Heart right ventricle (tissue), 16 donors: ENCODE results near the gene TCF4. TPM values are rescaled to one million over a fixed set of nuclear protein-coding genes. Genes with fewer than 3 reads are reported as not detected.

Source experiments
- ATAC-seq, 8 donors: fragments of 200-7000 bp; cut with Tn5 transposase; one replicate each; pipeline ENCODE4 v1.9.1; 2020; ENCODE audit warnings: mild to moderate bottlenecking in 8 of 8, moderate library complexity in 8 of 8, moderate number of reproducible peaks in 1 of 8
- DNase-seq, 2 donors: peaks; one replicate each; pipeline ENCODE4 v3.0.0-alpha.2; 2020
- H3K27ac ChIP-seq, 10 donors: fragments of 200-600 bp; sonication (generic) in 2 of 10; one replicate each; pipeline versions ENCODE4 v1.5.0 to v1.8.0; 2020 to 2022; ENCODE audit warnings: mild to moderate bottlenecking in 3 of 10
- H3K27me3 ChIP-seq, 7 donors: fragments of 200-600 bp; one replicate each; pipeline ENCODE4 v1.8.0; 2021 to 2022; ENCODE audit warnings: mild to moderate bottlenecking in 2 of 7
- H3K36me3 ChIP-seq, 9 donors: fragments of 200-600 bp; sonication (generic) in 1 of 9; one replicate each; pipeline versions ENCODE4 v1.5.0 to v1.8.0; 2020 to 2022; ENCODE audit warnings: mild to moderate bottlenecking in 2 of 9
- H3K4me1 ChIP-seq, 9 donors: fragments of 200-600 bp; sonication (generic) in 1 of 9; one replicate each; pipeline versions ENCODE4 v1.5.0 to v1.8.0; 2020 to 2022; ENCODE audit warnings: mild to moderate bottlenecking in 4 of 9
- H3K4me3 ChIP-seq, 10 donors: fragments of 200-600 bp; sonication (generic) in 2 of 10; one replicate each; pipeline versions ENCODE4 v1.5.0 to v1.8.0; 2020 to 2022; ENCODE audit warnings: mild to moderate bottlenecking in 7 of 10, moderate library complexity in 2 of 10
- H3K9me3 ChIP-seq, 11 donors: fragments of 200-600 bp in 10 of 11; sonication (generic) in 2 of 11; one replicate each; pipeline versions ENCODE4 v1.5.0 to v1.8.0; 2013 to 2022; ENCODE audit warnings: mild to moderate bottlenecking in 2 of 11, control low read depth in 1 of 11, moderate library complexity in 1 of 11
- WGBS, 2 donors: extraction: QIAGEN DNeasy Blood & Tissue Kit; methylation state at CpG; one replicate each; pipeline ENCODE4 v1.1.7; 2013; ENCODE audit warnings: inconsistent platforms in 1 of 2; 5-methylcytosine and 5-hydroxymethylcytosine counted together
- intact Hi-C, 10 donors: fragments of 100-400 bp; cut with DNase I; formaldehyde crosslinking; loops; one replicate each; pipeline versions ENCODE4 v1.11.1 to v1.14.2; 2022
- polyA plus RNA-seq, 2 donors: library from polyadenylated mRNA; stranded (reverse); fragments of 200-250 nt; gene quantifications; one replicate each; pipeline ENCODE4 v1.2.3, GENCODE V29; 2013
- total RNA-seq, 10 donors: library from RNA; stranded (reverse); fragmentation: NEBNext Ultra II Directional in 3 of 10; extraction: Animal tissue kit (Norgen Biotek cat#: 25700) in 3 of 10; gene quantifications; one replicate each; pipeline versions ENCODE4 v1.2.1 to v1.2.4, GENCODE V29; 2021 to 2023
- TF ChIP-seq, protein P1 (sequence below), 9 donors: fragments of 200-600 bp; sonication (generic) in 2 of 9; IDR thresholded peaks; one replicate each; pipeline versions ENCODE4 v1.5.0 to v1.8.0; 2021 to 2022; ENCODE audit warnings: antibody characterized with exemption in 9 of 9, mild to moderate bottlenecking in 5 of 9, moderate library complexity in 1 of 9
- donor health status: Arrhythmogenic right ventricular cardiomyopathy.
- donor health status: ischemic (EF 13 %, LVEDD 7.1; RV severe dilation, severe dysfunction).
- donor health status: healthy with polysubstance abuse.
- donor health status: DM: no; HTN: yes; CAD: no.
- donor health status: DM: no; HTN: no; CAD: no.
- donor health status: ischemic (EF 25% LVEDD 6.9; RV normal size, moderate dysfunction).
- donor health status: ischemic (EF 25% LVEDD 5.7; RV mildly dilated, moderate dysfunction).
- donor health status: healthy.
- donor health status: DM: yes; HTN: yes; CAD: no.
- donor health status: Ischemic cardiomyopathy.
- donor health status: ischemic (EF 35%, LVEDD 5.7; RV mildly dilated, moderate dysfunction).
- donor health status: nonischemic (EF 11% LVEDD 7.7; RV severe dilation, severe dysfunction).
- donor health status: DM: yes; HTN: yes; CAD: no.
- donor health status: PGD.
- donor health status: ischemic (EF 29% LVEDD 5.4; RV normal size, mild dysfunction).
- donor health status: nonischemic (EF 23%, LVEDD 6.1; RV moderate dilation, normal function).

The TCF4 gene
- total and polyA plus RNA-seq, 12 donors = 12.6 to 90.1 (median 65.5) TPM

DNA sequence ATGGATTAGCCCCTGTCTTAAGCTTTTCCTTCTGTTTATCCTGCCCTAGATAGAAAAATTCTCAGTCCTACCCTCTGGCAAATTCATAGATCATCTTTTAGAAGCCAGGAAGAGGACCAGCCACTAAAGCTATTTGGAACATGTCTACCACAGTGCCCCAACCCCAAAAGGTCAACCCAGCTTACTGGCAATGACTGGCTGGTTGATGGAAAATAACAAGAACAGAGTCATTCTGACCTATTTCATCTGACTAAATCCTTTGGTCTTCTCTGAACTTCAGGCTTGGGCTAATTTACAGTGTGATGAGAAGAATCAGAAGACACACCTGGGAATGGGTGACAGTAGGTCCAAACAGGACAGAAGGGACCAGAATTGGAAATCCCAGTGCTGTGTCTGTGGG, 401.4 kb downstream of the TCF4 start:
- Histone ChIP-seq H3K4me1 (no peaks in the 10 kb centered on the region), H3K36me3 (no peaks in the 10 kb centered on the region), H3K4me3 (no peak overlapping the region), H3K27me3 (no peaks in the 10 kb centered on the region), H3K9me3 (no peaks in the 10 kb centered on the region), H3K27ac (no peak overlapping the region)
- intact Hi-C loops = no loop called here
- DNase-seq (no peak), ATAC-seq (no peak)
- TF ChIP-seq, protein P1, sequence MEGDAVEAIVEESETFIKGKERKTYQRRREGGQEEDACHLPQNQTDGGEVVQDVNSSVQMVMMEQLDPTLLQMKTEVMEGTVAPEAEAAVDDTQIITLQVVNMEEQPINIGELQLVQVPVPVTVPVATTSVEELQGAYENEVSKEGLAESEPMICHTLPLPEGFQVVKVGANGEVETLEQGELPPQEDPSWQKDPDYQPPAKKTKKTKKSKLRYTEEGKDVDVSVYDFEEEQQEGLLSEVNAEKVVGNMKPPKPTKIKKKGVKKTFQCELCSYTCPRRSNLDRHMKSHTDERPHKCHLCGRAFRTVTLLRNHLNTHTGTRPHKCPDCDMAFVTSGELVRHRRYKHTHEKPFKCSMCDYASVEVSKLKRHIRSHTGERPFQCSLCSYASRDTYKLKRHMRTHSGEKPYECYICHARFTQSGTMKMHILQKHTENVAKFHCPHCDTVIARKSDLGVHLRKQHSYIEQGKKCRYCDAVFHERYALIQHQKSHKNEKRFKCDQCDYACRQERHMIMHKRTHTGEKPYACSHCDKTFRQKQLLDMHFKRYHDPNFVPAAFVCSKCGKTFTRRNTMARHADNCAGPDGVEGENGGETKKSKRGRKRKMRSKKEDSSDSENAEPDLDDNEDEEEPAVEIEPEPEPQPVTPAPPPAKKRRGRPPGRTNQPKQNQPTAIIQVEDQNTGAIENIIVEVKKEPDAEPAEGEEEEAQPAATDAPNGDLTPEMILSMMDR (IDR thresholded peaks at IDR 0.05) = no peak

DNA sequence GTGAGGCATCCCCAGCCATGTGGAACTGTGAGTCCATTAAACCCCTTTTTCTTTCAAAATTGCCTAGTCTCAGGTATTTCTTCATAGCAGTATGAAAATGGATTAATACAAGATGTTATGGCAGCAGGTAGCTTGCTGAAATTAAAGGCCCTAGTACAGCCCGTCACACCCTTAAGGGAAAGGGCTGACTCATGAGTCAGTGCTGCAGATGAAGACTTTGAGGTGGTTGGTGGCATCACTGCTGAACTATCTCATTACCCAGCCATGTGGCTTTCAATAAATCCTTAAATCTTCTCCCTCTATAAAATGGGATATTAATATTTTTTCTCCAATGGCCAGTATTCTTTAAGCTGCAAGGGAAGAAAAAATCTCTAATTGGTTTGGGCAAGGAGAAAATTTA, 402.6 kb downstream of the TCF4 start:
- 95 to 100% methylated on average over 1 of the region's 1 CpG for WGBS, 2 donors
- H3K27ac ChIP-seq = no peak overlapping the region
- no peak for DNase-seq
- H3K9me3 ChIP-seq = no peaks in the 10 kb centered on the region
- ATAC-seq = no peak
- TF ChIP-seq, protein P1 (IDR thresholded peaks at IDR 0.05) = no peak
- no peaks in the 10 kb centered on the region for H3K4me1 ChIP-seq
- no peaks in the 10 kb centered on the region for H3K36me3 ChIP-seq
- H3K4me3 ChIP-seq = no peak overlapping the region
- H3K27me3 ChIP-seq = no peaks in the 10 kb centered on the region
- intact Hi-C loops = no loop called here

DNA sequence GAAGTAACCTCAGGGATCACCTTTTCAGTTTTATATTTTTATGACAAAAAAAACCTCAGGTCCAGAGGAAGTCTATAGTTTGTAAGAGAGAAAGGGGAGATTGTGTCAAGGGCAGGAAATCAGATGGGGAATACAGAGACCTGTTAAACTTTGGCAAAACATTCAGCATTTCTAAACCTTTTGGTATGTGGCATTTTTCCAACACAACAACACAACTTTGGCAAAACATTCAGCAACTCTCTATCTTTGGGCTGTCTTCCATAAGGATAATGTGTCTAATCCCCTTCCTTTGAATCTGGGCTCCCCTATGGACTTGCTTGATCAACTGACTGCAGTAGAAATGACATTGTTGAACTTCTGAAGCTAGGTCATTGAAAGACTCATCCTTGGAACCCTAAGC, 408.2 kb downstream of the TCF4 start:
- no peak overlapping the region for H3K27ac ChIP-seq
- DNase-seq (no peak), ATAC-seq (no peak)
- intact Hi-C loops = no loop called here
- peaks cover 0 to 21% (median 4%) of the 10 kb centered on the region in 11 donors for H3K9me3 ChIP-seq
- H3K36me3 ChIP-seq = no peaks in the 10 kb centered on the region
- TF ChIP-seq, protein P1 (IDR thresholded peaks at IDR 0.05) = no peak
- H3K4me1 ChIP-seq = no peaks in the 10 kb centered on the region
- H3K4me3 ChIP-seq = no peak overlapping the region
- no peaks in the 10 kb centered on the region for H3K27me3 ChIP-seq

DNA sequence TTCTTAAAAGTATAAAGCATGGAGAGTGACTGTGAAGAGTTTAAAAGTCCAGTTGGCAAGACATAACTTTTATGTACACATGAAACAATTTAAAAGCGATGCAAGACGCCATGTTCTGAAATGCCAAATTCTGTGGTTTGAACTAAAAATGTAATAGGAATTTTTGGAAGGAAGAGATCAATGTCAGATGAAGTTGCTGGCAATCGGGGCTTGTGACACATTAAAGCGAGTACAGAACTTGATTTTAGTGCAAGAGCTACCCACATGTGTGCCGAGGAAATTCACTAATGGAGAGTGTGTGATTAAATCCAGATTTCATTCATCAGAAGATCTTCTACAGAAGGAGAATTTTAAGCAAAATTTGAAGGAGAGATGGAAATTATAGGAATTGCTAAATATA, 408.6 kb downstream of the TCF4 start:
- Histone ChIP-seq H3K36me3 (no peaks in the 10 kb centered on the region), H3K27ac (no peak overlapping the region), H3K9me3 (peaks cover 0 to 25% (median 6%) of the 10 kb centered on the region in 11 donors), H3K4me3 (no peak overlapping the region), H3K4me1 (no peaks in the 10 kb centered on the region), H3K27me3 (no peaks in the 10 kb centered on the region)
- intact Hi-C loops = no loop called here
- 89 to 91% methylated on average over 5 of the region's 5 CpGs for WGBS, 2 donors
- DNase-seq (no peak), ATAC-seq (no peak)
- TF ChIP-seq, protein P1 (IDR thresholded peaks at IDR 0.05) = no peak

DNA sequence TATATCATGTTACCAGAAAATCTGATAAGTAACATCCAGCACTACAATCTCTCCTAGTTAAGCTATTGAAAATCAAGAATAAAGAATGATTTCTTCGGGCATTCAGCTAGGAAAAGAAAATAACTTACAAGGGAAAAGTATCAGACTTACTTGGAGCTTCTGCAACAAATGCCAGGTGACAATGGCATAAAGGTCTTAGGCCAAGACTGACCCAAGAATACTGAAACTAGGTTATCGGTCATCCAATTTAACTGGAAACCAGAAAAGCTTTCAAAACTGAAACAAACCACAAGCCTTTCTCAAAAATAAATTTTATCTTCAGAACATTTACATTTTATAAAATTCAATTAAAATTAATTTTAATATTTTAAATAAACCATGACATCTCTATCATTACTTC, 414.7 kb downstream of the TCF4 start:
- Histone ChIP-seq H3K9me3 (peaks cover 0 to 44% (median 16%) of the 10 kb centered on the region in 11 donors), H3K4me3 (no peak overlapping the region), H3K27ac (no peak overlapping the region), H3K4me1 (no peaks in the 10 kb centered on the region), H3K36me3 (no peaks in the 10 kb centered on the region), H3K27me3 (no peaks in the 10 kb centered on the region)
- DNase-seq (no peak), ATAC-seq (no peak)
- 94% methylated on average over 2 of the region's 2 CpGs for WGBS, 2 donors
- intact Hi-C loops = no loop called here
- TF ChIP-seq, protein P1 (IDR thresholded peaks at IDR 0.05) = no peak
